Mesendoderm (in vitro differentiated cells): ENCODE measurements around the gene MST1. TPM values are rescaled to one million over a fixed set of nuclear protein-coding genes. Genes with fewer than 3 reads are reported as not detected.

Experiments
- DNase-seq: peaks from one replicate; pipeline ENCODE4 v3.0.0; 2013
- H2AK5ac ChIP-seq: 2 replicates; pipeline ENCODE4 v1.6.1; 2013; ENCODE audit warnings: low read length, inconsistent platforms
- H2BK120ac ChIP-seq: 2 replicates; pipeline ENCODE4 v1.6.1; 2013; ENCODE audit warnings: low read depth, mild to moderate bottlenecking, low read length, moderate library complexity, mixed read lengths
- H2BK15ac ChIP-seq: replicated peaks from 2 replicates; pipeline ENCODE4 v1.6.1; 2013; ENCODE audit warnings: low read depth, mild to moderate bottlenecking, moderate library complexity
- H2BK5ac ChIP-seq: 2 replicates; pipeline ENCODE4 v1.6.1; 2013; ENCODE audit warnings: low read length, inconsistent platforms
- H3K18ac ChIP-seq: 2 replicates; pipeline ENCODE4 v1.6.1; 2013; ENCODE audit warnings: mild to moderate bottlenecking, low read length, mixed read lengths
- H3K23ac ChIP-seq: one replicate; pipeline ENCODE4 v1.6.1; 2013; ENCODE audit warnings: low read length
- H3K27ac ChIP-seq: 2 replicates; pipeline ENCODE4 v1.5.1; 2013; ENCODE audit warnings: low read depth, mild to moderate bottlenecking, inconsistent platforms, low read length, moderate library complexity
- H3K27me3 ChIP-seq: 2 replicates; pipeline ENCODE4 v1.6.1; 2013; ENCODE audit warnings: low read length, control low read depth, mild to moderate bottlenecking, inconsistent platforms; ENCODE audit not compliant: insufficient read depth, poor library complexity
- H3K36me3 ChIP-seq: 2 replicates; pipeline ENCODE4 v1.6.1; 2013; ENCODE audit warnings: low read length, inconsistent platforms; ENCODE audit not compliant: control insufficient read depth, insufficient read depth
- H3K4ac ChIP-seq: one replicate; pipeline ENCODE4 v1.6.1; 2013; ENCODE audit warnings: low read depth, mild to moderate bottlenecking, low read length, moderate library complexity
- H3K4me1 ChIP-seq: 2 replicates; pipeline ENCODE4 v1.6.1; 2013; ENCODE audit warnings: low read depth, low read length, inconsistent platforms; ENCODE audit not compliant: control insufficient read depth
- H3K4me2 ChIP-seq: 2 replicates; pipeline ENCODE4 v1.6.1; 2013; ENCODE audit warnings: low read length
- H3K4me3 ChIP-seq: 2 replicates; pipeline ENCODE4 v1.5.1; 2013; ENCODE audit warnings: mild to moderate bottlenecking, low read length
- H3K56ac ChIP-seq: one replicate; pipeline ENCODE4 v1.6.1; 2013; ENCODE audit warnings: low read length
- H3K79me1 ChIP-seq: 2 replicates; pipeline ENCODE4 v1.6.1; 2013; ENCODE audit warnings: low read length, inconsistent platforms
- H3K79me2 ChIP-seq: 2 replicates; pipeline ENCODE4 v1.6.1; 2013; ENCODE audit warnings: mild to moderate bottlenecking, low read length; ENCODE audit not compliant: control insufficient read depth, insufficient read depth
- H3K9ac ChIP-seq: 2 replicates; pipeline ENCODE4 v1.6.1; 2013; ENCODE audit warnings: low read length, inconsistent platforms
- H4K5ac ChIP-seq: one replicate; pipeline ENCODE4 v1.6.1; 2013; ENCODE audit warnings: low read length
- H4K8ac ChIP-seq: one replicate; pipeline ENCODE4 v1.6.1; 2013; ENCODE audit warnings: low read depth, mild to moderate bottlenecking, control low read depth, low read length, moderate library complexity
- WGBS: extraction: QIAGEN DNeasy Blood & Tissue Kit; methylation state at CpG from one replicate; pipeline ENCODE4 v1.1.7; 2013; ENCODE audit warnings: low lambda C conversion rate, missing lambda C conversion rate; ENCODE audit not compliant: insufficient coverage; ENCODE audit errors: extremely low coverage; 5-methylcytosine and 5-hydroxymethylcytosine counted together
- polyA plus RNA-seq, 2 experiments: library from polyadenylated mRNA; stranded (reverse); fragments of 200-250 nt; gene quantifications; one replicate each; pipeline ENCODE4 v1.2.3, GENCODE V29; 2013

Gene MST1
- polyA plus RNA-seq (2013, experiment 1 of 2): 3.5 TPM
- polyA plus RNA-seq (2013, experiment 2 of 2): 3.7 TPM

- H3K56ac ChIP-seq: peak within 1 kb of the TSS; percentile 98
- WGBS: no CpG with 5 or more reads among the region's 66 CpGs
- H3K4me1 ChIP-seq: no peaks in the 10 kb centered on the region
Measured at GRCh38 chr3:49689046-49689907, at the start of gene MST1, which contains the start of gene RNF123. TSS of gene MST1 (minus strand) at chr3:49689474. CDS start at chr3:49688691, 783 bp downstream. TSS of gene RNF123 (plus strand) at chr3:49689557. CDS start at chr3:49691166, 1,609 bp downstream.

GRCh38 chr3:49738067-49738713 is 48.9 kb upstream of the MST1 start:
- Histone ChIP-seq H3K4me2 (no peak overlapping the region), H3K27me3 (no peaks in the 10 kb centered on the region), H2BK15ac (no peak overlapping the region), H2BK5ac (no peak overlapping the region), H3K79me1 (peaks cover 4% of the 10 kb centered on the region), H3K56ac (no peak overlapping the region), H2BK120ac (no peak overlapping the region), H3K4me3 (no peak overlapping the region), H3K79me2 (no peaks in the 10 kb centered on the region), H3K23ac (no peak overlapping the region), H3K4ac (no peak overlapping the region), H4K8ac (no peak overlapping the region), H3K36me3 (peaks cover 11% of the 10 kb centered on the region), H2AK5ac (no peak overlapping the region), H3K18ac (no peak overlapping the region), H3K9ac (no peak overlapping the region), H3K27ac (no peak overlapping the region), H4K5ac (no peak overlapping the region), H3K4me1 (no peaks in the 10 kb centered on the region)
- no peak for DNase-seq
- WGBS: no CpG with 5 or more reads among the region's 11 CpGs

More at GRCh38 chr3:49689046-49689907, at the start of gene MST1, which contains the start of gene RNF123:
- Histone ChIP-seq H3K27me3 (no peaks in the 10 kb centered on the region), H3K79me1 (no peaks in the 10 kb centered on the region), H3K4ac (peak within 1 kb of the TSS; percentile 17), H2BK15ac (no peak within 1 kb of the TSS), H3K18ac (no peak within 1 kb of the TSS), H3K27ac (no peak within 1 kb of the TSS), H3K79me2 (no peaks in the 10 kb centered on the region), H3K36me3 (no peaks in the 10 kb centered on the region), H2AK5ac (no peak within 1 kb of the TSS), H3K9ac (peak within 1 kb of the TSS; percentile 91), H2BK120ac (no peak within 1 kb of the TSS), H2BK5ac (no peak within 1 kb of the TSS), H3K4me3 (peak within 1 kb of the TSS; percentile 75), H3K4me2 (peak within 1 kb of the TSS; percentile 27), H4K8ac (no peak within 1 kb of the TSS), H4K5ac (no peak within 1 kb of the TSS), H3K23ac (no peak within 1 kb of the TSS)
- peak; percentile 97 for DNase-seq

GRCh38 chr3:49734752-49735151 is 45.5 kb upstream of the MST1 start:
- Histone ChIP-seq H3K56ac (no peak overlapping the region), H2BK15ac (no peak overlapping the region), H3K36me3 (peaks cover 16% of the 10 kb centered on the region), H3K4me3 (no peak overlapping the region), H3K18ac (no peak overlapping the region), H3K79me2 (no peaks in the 10 kb centered on the region), H3K9ac (no peak overlapping the region), H3K4me1 (no peaks in the 10 kb centered on the region), H3K23ac (no peak overlapping the region), H3K27me3 (no peaks in the 10 kb centered on the region), H2BK5ac (no peak overlapping the region), H4K8ac (no peak overlapping the region), H3K4me2 (no peak overlapping the region), H2BK120ac (no peak overlapping the region), H3K4ac (no peak overlapping the region), H3K27ac (no peak overlapping the region), H4K5ac (no peak overlapping the region), H3K79me1 (peaks cover 4% of the 10 kb centered on the region), H2AK5ac (no peak overlapping the region)
- DNase-seq: no peak
- WGBS: no CpG with 5 or more reads among the region's 6 CpGs

GRCh38 chr3:49733551-49733950 is 44.3 kb upstream of the MST1 start:
- WGBS: no CpG with 5 or more reads among the region's 1 CpG
- Histone ChIP-seq H3K36me3 (peaks cover 16% of the 10 kb centered on the region), H2BK15ac (no peak overlapping the region), H3K27ac (no peak overlapping the region), H2BK5ac (no peak overlapping the region), H3K9ac (no peak overlapping the region), H3K27me3 (no peaks in the 10 kb centered on the region), H3K4ac (no peak overlapping the region), H3K4me1 (no peaks in the 10 kb centered on the region), H3K4me3 (no peak overlapping the region), H3K79me1 (peaks cover 4% of the 10 kb centered on the region), H3K56ac (no peak overlapping the region), H4K5ac (no peak overlapping the region), H2BK120ac (no peak overlapping the region), H3K18ac (no peak overlapping the region), H3K23ac (no peak overlapping the region), H3K79me2 (no peaks in the 10 kb centered on the region), H2AK5ac (no peak overlapping the region), H4K8ac (no peak overlapping the region), H3K4me2 (no peak overlapping the region)
- DNase-seq: no peak

GRCh38 chr3:49732597-49732996 is 43.3 kb upstream of the MST1 start:
- no peak overlapping the region for H3K4me3 ChIP-seq
- no peak overlapping the region for H2BK5ac ChIP-seq
- H3K79me2 ChIP-seq: no peaks in the 10 kb centered on the region
- H3K4ac ChIP-seq: no peak overlapping the region
- H3K27ac ChIP-seq: no peak overlapping the region
- no peak overlapping the region for H3K4me2 ChIP-seq
- H2BK15ac ChIP-seq: no peak overlapping the region
- H3K56ac ChIP-seq: no peak overlapping the region
- no peak overlapping the region for H3K18ac ChIP-seq
- no peak overlapping the region for H4K8ac ChIP-seq
- no peak for DNase-seq
- no peaks in the 10 kb centered on the region for H3K4me1 ChIP-seq
- no peak overlapping the region for H3K9ac ChIP-seq
- no peak overlapping the region for H2BK120ac ChIP-seq
- no peaks in the 10 kb centered on the region for H3K27me3 ChIP-seq
- no CpG with 5 or more reads among the region's 11 CpGs for WGBS
- H3K36me3 ChIP-seq: peaks cover 15% of the 10 kb centered on the region
- no peak overlapping the region for H2AK5ac ChIP-seq
- H4K5ac ChIP-seq: no peak overlapping the region
- no peak overlapping the region for H3K23ac ChIP-seq
- H3K79me1 ChIP-seq: peaks cover 3% of the 10 kb centered on the region
